Fibroblast of lung (primary cell): ENCODE data around the gene MBD5. TPM values are rescaled to one million over a fixed set of nuclear protein-coding genes. Genes with fewer than 3 reads are reported as not detected.
"Not testable (repeated sequence)": the region's sequence is repeated elsewhere in the genome, so short reads cannot be mapped to it uniquely, and the experiment has no call there.

Experiments used
- DNase-seq, 2 donors: peaks; one replicate each; pipeline versions ENCODE4 v3.0.0 to v3.0.0-alpha.2; 2010; ENCODE audit warnings: low read depth in 2 of 2
- H2AFZ ChIP-seq: 2 replicates; pipeline ENCODE4 v1.5.1; 2012; ENCODE audit warnings: low read length, control low read depth, inconsistent platforms
- H3K27ac ChIP-seq: 2 replicates; pipeline ENCODE4 v1.5.1; 2011; ENCODE audit warnings: low read length, control low read depth; ENCODE audit not compliant: insufficient read depth
- H3K27me3 ChIP-seq: 2 replicates; pipeline ENCODE4 v1.5.1; 2011; ENCODE audit warnings: mild to moderate bottlenecking, low read length; ENCODE audit not compliant: control insufficient read depth, insufficient read depth
- H3K36me3 ChIP-seq: 2 replicates; pipeline ENCODE4 v1.5.1; 2011; ENCODE audit warnings: low read length; ENCODE audit not compliant: control insufficient read depth, insufficient read depth
- H3K4me1 ChIP-seq: 2 replicates; pipeline ENCODE4 v1.5.1; 2011; ENCODE audit warnings: low read length; ENCODE audit not compliant: control insufficient read depth, insufficient read depth; ENCODE audit errors: extremely low read depth
- H3K4me2 ChIP-seq: 2 replicates; pipeline ENCODE4 v1.5.1; 2011; ENCODE audit warnings: low read length, control low read depth; ENCODE audit not compliant: insufficient read depth; ENCODE audit errors: extremely low read depth
- H3K4me3 ChIP-seq, 4 experiments: fragments of 200-600 bp in 1 of 4; sonication (generic) in 1 of 4; replicated peaks in 1 of 4; 2 replicates each; pipeline ENCODE4 v1.5.1; 2011 to 2016; ENCODE audit warnings: low read length in 4 of 4, low read depth in 3 of 4, mild to moderate bottlenecking in 3 of 4, control low read depth in 2 of 4, inconsistent platforms in 1 of 4, mixed read lengths in 1 of 4; ENCODE audit not compliant: insufficient read depth in 1 of 4; ENCODE audit errors: control extremely low read depth in 1 of 4
- H3K79me2 ChIP-seq: 2 replicates; pipeline ENCODE4 v1.5.1; 2012; ENCODE audit warnings: mild to moderate bottlenecking, low read length, inconsistent platforms; ENCODE audit not compliant: control insufficient read depth, insufficient read depth
- H3K9ac ChIP-seq: 2 replicates; pipeline ENCODE4 v1.5.1; 2011; ENCODE audit warnings: mild to moderate bottlenecking, low read length, control low read depth; ENCODE audit not compliant: insufficient read depth
- H3K9me3 ChIP-seq: 2 replicates; pipeline ENCODE4 v1.5.1; 2012; ENCODE audit warnings: low read depth, low read length; ENCODE audit not compliant: control insufficient read depth, insufficient read depth
- H4K20me1 ChIP-seq: 2 replicates; pipeline ENCODE4 v1.5.1; 2011; ENCODE audit warnings: low read length; ENCODE audit not compliant: control insufficient read depth, insufficient read depth; ENCODE audit errors: extremely low read depth
- CTCF ChIP-seq, 2 donors: IDR thresholded peaks in 1 of 2; conservative IDR thresholded peaks in 1 of 2; 1 replicate in 1 of 2; 2 replicates in 1 of 2; pipeline ENCODE4 v1.5.1; 2011 to 2012; ENCODE audit warnings: low read length in 2 of 2, control low read depth in 1 of 2, inconsistent platforms in 1 of 2, low read depth in 1 of 2, mild to moderate bottlenecking in 1 of 2
- EZH2 ChIP-seq: IDR thresholded peaks from 2 replicates; pipeline ENCODE4 v1.5.1; 2012; ENCODE audit warnings: low read length, control low read depth, mild to moderate bottlenecking; ENCODE audit errors: missing control alignments
- polyA plus RNA-seq, 2 donors: library from polyadenylated mRNA; depleted of rRNA in 1 of 2; stranded (reverse) in 1 of 2; unstranded in 1 of 2; fragments of >200 nt; gene quantifications; 2 replicates each; pipeline ENCODE4 v1.2.1, GENCODE V29; 2011 to 2012; ENCODE audit warnings: missing spikeins in 1 of 2
- total RNA-seq: library from RNA; depleted of rRNA; stranded (reverse); fragments of >200 nt; gene quantifications from 2 replicates; pipeline ENCODE4 v1.2.1, GENCODE V29; 2014

Gene MBD5
- total and polyA plus RNA-seq, 2 donors (not counting 1 experiment from before 2014, with no cell fraction given), result 26.1 to 32.4 TPM

DNA sequence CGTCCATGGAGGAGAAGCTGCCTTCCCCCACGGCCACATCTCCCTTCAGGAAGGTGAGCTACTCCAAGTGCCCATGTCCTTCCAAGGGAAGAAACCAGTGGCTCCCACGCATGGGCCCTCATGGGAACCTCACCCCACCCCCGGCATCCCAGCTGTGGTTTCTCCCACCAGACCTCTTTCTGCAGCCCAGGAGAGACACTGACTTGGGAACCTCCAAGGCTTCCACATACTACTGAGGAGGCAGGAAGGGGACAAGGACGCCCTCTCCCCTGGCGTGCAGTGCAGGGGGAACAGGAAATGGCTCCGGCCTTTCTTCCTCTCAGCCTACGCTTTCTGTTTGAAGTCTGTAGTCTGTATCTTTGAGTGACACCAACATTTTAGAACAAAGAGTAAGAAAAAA lies 519.1 kb downstream of the MBD5 start:
- no peak for TF ChIP-seq CTCF (conservative IDR thresholded peaks at IDR 0.05 in 1 of 2, IDR thresholded peaks at IDR 0.05 in 1 of 2; ENCODE audit: low read depth in 1 of 2, low read length in 2 of 2)
- no peak for TF ChIP-seq EZH2
- no peak overlapping the region for H3K4me3 ChIP-seq
- no peaks in the 10 kb centered on the region for H3K79me2 ChIP-seq
- H4K20me1 ChIP-seq, result no peaks in the 10 kb centered on the region
- H3K36me3 ChIP-seq, result no peaks in the 10 kb centered on the region
- no peak overlapping the region for H2AFZ ChIP-seq
- H3K9ac ChIP-seq, result no peak overlapping the region
- H3K4me2 ChIP-seq, result no peak overlapping the region
- no peak for DNase-seq
- H3K27me3 ChIP-seq, result no peaks in the 10 kb centered on the region
- no peaks in the 10 kb centered on the region for H3K4me1 ChIP-seq
- H3K27ac ChIP-seq, result no peak overlapping the region
- no peaks in the 10 kb centered on the region for H3K9me3 ChIP-seq

DNA sequence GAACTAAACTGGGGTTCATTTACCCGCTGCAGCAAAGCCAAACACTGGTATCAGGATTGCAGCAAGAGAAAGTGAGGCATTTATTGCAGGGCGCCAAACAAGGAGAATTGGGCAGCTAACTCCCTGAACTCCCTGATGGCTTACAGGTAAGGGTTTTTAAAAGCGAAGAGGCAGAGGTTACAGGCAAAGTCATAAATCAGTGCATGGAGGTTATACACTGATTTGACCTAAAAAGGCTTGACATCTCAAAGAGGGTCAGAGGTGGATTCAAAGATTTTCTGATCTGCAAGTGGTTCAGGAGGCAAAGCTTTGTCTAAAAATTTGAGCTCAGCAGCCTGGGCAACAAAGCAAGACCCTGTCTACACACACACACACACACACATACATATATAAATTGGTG lies 520.9 kb downstream of the MBD5 start:
- no peak overlapping the region for H3K4me2 ChIP-seq
- no peak for DNase-seq
- H3K9me3 ChIP-seq, result no peaks in the 10 kb centered on the region
- no peak overlapping the region for H3K9ac ChIP-seq
- H2AFZ ChIP-seq, result no peak overlapping the region
- no peak for TF ChIP-seq EZH2
- no peak for TF ChIP-seq CTCF (conservative IDR thresholded peaks at IDR 0.05 in 1 of 2, IDR thresholded peaks at IDR 0.05 in 1 of 2; ENCODE audit: low read depth in 1 of 2, low read length in 2 of 2)
- H3K27ac ChIP-seq, result no peak overlapping the region
- H4K20me1 ChIP-seq, result no peaks in the 10 kb centered on the region
- no peaks in the 10 kb centered on the region for H3K27me3 ChIP-seq
- H3K4me3 ChIP-seq, result no peak overlapping the region
- H3K79me2 ChIP-seq, result no peaks in the 10 kb centered on the region
- H3K4me1 ChIP-seq, result no peaks in the 10 kb centered on the region
- H3K36me3 ChIP-seq, result no peaks in the 10 kb centered on the region

- Histone ChIP-seq H3K36me3 (no peaks in the 10 kb centered on the region), H3K9me3 (no peaks in the 10 kb centered on the region), H3K4me3 (no peak overlapping the region), H3K79me2 (no peaks in the 10 kb centered on the region), H2AFZ (no peak overlapping the region), H3K27ac (no peak overlapping the region), H3K4me2 (no peak overlapping the region), H3K4me1 (no peaks in the 10 kb centered on the region), H3K9ac (no peak overlapping the region), H3K27me3 (no peaks in the 10 kb centered on the region), H4K20me1 (no peaks in the 10 kb centered on the region)
- no peak for DNase-seq
- no peak for TF ChIP-seq CTCF (conservative IDR thresholded peaks at IDR 0.05 in 1 of 2, IDR thresholded peaks at IDR 0.05 in 1 of 2; ENCODE audit: low read depth in 1 of 2, low read length in 2 of 2)
- no peak for TF ChIP-seq EZH2
Observed at GRCh38 chr2:148542614-148543013, 521.7 kb downstream of the MBD5 start.

- H3K27ac ChIP-seq, H2AFZ ChIP-seq, H3K36me3 ChIP-seq, H3K4me3 ChIP-seq, H3K27me3 ChIP-seq, H3K79me2 ChIP-seq, H3K9ac ChIP-seq, H3K4me2 ChIP-seq, H4K20me1 ChIP-seq, DNase-seq, H3K4me1 ChIP-seq, H3K9me3 ChIP-seq: not testable (repeated sequence)
Observed at GRCh38 chr2:148543088-148543540, 522.2 kb downstream of the MBD5 start.
